OCI-LY1 (cell line): ENCODE results near the gene ZNF132.

Experiments
- H2AFZ ChIP-seq: fragments of 200-600 bp; sonication (generic), shearing (Covaris generic); 2 replicates; pipeline ENCODE4 v1.6.0; 2014; ENCODE audit warnings: antibody characterized with exemption, mild to moderate bottlenecking, low read length
- H3F3A ChIP-seq: fragments of 200-600 bp; sonication (generic), shearing (Covaris generic); 2 replicates; pipeline ENCODE4 v1.6.0; 2014; ENCODE audit warnings: mild to moderate bottlenecking, antibody characterized with exemption, low read length, moderate library complexity; ENCODE audit not compliant: insufficient read depth
- H3K27ac ChIP-seq: fragments of 200-600 bp; sonication (generic); 2 replicates; pipeline ENCODE4 v1.5.1; 2014; ENCODE audit warnings: low read length, mixed run types, mild to moderate bottlenecking, low read depth; ENCODE audit not compliant: poor library complexity, severe bottlenecking
- H3K27me3 ChIP-seq: fragments of 200-600 bp; sonication (generic); 2 replicates; pipeline ENCODE4 v1.6.0; 2014; ENCODE audit warnings: antibody characterized with exemption, mild to moderate bottlenecking, low read length, moderate library complexity; ENCODE audit not compliant: insufficient read depth
- H3K36me3 ChIP-seq: fragments of 200-600 bp; sonication (generic); 2 replicates; pipeline ENCODE4 v1.6.1; 2014; ENCODE audit warnings: mild to moderate bottlenecking, antibody characterized with exemption, low read length, moderate library complexity, mixed read lengths; ENCODE audit not compliant: insufficient read depth
- H3K4me1 ChIP-seq: fragments of 200-600 bp; sonication (generic); 2 replicates; pipeline ENCODE4 v1.5.1; 2014; ENCODE audit warnings: mild to moderate bottlenecking, low read length, moderate library complexity; ENCODE audit not compliant: insufficient read depth, severe bottlenecking
- H3K4me2 ChIP-seq: fragments of 200-600 bp; sonication (generic), shearing (Covaris generic); 2 replicates; pipeline ENCODE4 v1.6.1; 2014; ENCODE audit warnings: low read length
- H3K4me3 ChIP-seq: fragments of 200-600 bp; sonication (generic); 2 replicates; pipeline ENCODE4 v1.5.1; 2014; ENCODE audit warnings: low read length, low read depth, mild to moderate bottlenecking, mixed read lengths; ENCODE audit not compliant: poor library complexity, severe bottlenecking
- H3K79me2 ChIP-seq: fragments of 200-600 bp; shearing (Covaris generic); 2 replicates; pipeline ENCODE4 v1.6.1; 2016; ENCODE audit warnings: mixed run types, low read length, mixed read lengths; ENCODE audit not compliant: insufficient read depth
- H3K9ac ChIP-seq: fragments of 200-600 bp; sonication (generic), shearing (Covaris generic); 2 replicates; pipeline ENCODE4 v1.6.1; 2014; ENCODE audit warnings: mild to moderate bottlenecking, low read length, mixed read lengths
- H3K9me2 ChIP-seq: fragments of 200-600 bp; sonication (generic), shearing (Covaris generic); 2 replicates; pipeline ENCODE4 v1.6.1; 2014; ENCODE audit warnings: low read depth, mild to moderate bottlenecking, low read length, mixed read lengths
- H3K9me3 ChIP-seq: fragments of 200-600 bp; shearing (Covaris generic); 2 replicates; pipeline ENCODE4 v1.6.1; 2014; ENCODE audit warnings: low read length, mixed read lengths
- H4K20me1 ChIP-seq: fragments of 200-600 bp; sonication (generic), shearing (Covaris generic); 2 replicates; pipeline ENCODE4 v1.6.0; 2016; ENCODE audit warnings: mild to moderate bottlenecking, low read length; ENCODE audit not compliant: insufficient read depth
- EZH2 ChIP-seq: fragments of 200-600 bp; sonication (generic), shearing (Covaris generic); IDR thresholded peaks from 2 replicates; pipeline ENCODE4 v1.8.0; 2017; ENCODE audit warnings: borderline replicate concordance, mixed run types, mild to moderate bottlenecking, antibody characterized with exemption, low read length, moderate library complexity, mixed read lengths
- TF ChIP-seq, protein P1 (sequence below): fragments of 200-600 bp; sonication (generic), shearing (Covaris generic); IDR thresholded peaks from 2 replicates; pipeline ENCODE4 v1.5.1; 2017; ENCODE audit warnings: mild to moderate bottlenecking, antibody characterized with exemption, low read length, moderate library complexity, mixed read lengths

ZNF132 gene

DNA sequence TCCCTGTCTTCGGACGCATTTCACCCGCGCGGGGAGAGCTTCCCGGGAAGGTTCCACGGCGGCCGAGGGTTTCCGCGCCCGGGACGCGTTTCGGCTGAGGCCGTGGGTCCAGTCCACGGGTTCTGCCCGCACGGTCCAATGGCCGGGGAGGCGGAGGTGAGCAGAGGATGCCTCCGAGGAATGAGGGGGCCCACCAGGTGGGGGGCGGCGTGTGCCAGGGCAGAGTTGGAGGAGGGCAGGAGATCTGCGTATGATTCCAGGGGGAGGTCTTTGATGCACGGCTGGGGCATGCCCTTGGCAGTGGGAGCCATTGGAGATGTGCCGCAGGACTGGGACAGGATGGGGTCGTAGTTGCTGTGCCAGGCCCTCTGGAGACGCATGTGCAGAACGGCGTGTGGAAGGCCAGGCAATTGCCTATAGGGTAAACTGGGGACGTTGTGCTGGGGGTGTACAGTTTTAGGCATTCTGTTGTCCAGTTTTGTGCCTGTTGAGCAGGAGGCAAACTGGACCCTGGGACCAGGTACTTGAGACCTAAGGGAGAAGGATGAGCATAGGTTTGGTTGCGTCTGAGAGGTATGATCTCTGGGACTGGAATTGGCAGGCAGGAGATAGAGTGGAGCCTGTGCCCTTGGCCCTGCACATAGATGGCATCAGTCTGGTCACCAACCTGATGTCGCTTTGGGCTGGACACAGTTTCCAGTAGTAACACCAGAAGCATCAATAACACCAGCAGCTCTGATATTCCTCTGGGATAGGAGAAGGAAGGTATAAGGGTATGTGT is 30.8 kb downstream of the ZNF132 start:
- no peaks in the 10 kb centered on the region for H4K20me1 ChIP-seq
- peak overlapping the region; percentile 98 for H3K4me2 ChIP-seq
- no peak overlapping the region for H2AFZ ChIP-seq
- peak overlapping the region; percentile 90 for H3K4me3 ChIP-seq
- peak overlapping the region; percentile 87 for H3K9ac ChIP-seq
- H3K4me1 ChIP-seq, result peaks cover 23% of the 10 kb centered on the region
- no peaks in the 10 kb centered on the region for H3K9me3 ChIP-seq
- no peak for TF ChIP-seq EZH2
- TF ChIP-seq, protein P1, sequence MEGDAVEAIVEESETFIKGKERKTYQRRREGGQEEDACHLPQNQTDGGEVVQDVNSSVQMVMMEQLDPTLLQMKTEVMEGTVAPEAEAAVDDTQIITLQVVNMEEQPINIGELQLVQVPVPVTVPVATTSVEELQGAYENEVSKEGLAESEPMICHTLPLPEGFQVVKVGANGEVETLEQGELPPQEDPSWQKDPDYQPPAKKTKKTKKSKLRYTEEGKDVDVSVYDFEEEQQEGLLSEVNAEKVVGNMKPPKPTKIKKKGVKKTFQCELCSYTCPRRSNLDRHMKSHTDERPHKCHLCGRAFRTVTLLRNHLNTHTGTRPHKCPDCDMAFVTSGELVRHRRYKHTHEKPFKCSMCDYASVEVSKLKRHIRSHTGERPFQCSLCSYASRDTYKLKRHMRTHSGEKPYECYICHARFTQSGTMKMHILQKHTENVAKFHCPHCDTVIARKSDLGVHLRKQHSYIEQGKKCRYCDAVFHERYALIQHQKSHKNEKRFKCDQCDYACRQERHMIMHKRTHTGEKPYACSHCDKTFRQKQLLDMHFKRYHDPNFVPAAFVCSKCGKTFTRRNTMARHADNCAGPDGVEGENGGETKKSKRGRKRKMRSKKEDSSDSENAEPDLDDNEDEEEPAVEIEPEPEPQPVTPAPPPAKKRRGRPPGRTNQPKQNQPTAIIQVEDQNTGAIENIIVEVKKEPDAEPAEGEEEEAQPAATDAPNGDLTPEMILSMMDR, result no peak
- no peaks in the 10 kb centered on the region for H3F3A ChIP-seq
- no peaks in the 10 kb centered on the region for H3K27me3 ChIP-seq
- H3K36me3 ChIP-seq, result no peaks in the 10 kb centered on the region
- no peak overlapping the region for H3K27ac ChIP-seq
- no peaks in the 10 kb centered on the region for H3K79me2 ChIP-seq
- no peaks in the 10 kb centered on the region for H3K9me2 ChIP-seq

DNA sequence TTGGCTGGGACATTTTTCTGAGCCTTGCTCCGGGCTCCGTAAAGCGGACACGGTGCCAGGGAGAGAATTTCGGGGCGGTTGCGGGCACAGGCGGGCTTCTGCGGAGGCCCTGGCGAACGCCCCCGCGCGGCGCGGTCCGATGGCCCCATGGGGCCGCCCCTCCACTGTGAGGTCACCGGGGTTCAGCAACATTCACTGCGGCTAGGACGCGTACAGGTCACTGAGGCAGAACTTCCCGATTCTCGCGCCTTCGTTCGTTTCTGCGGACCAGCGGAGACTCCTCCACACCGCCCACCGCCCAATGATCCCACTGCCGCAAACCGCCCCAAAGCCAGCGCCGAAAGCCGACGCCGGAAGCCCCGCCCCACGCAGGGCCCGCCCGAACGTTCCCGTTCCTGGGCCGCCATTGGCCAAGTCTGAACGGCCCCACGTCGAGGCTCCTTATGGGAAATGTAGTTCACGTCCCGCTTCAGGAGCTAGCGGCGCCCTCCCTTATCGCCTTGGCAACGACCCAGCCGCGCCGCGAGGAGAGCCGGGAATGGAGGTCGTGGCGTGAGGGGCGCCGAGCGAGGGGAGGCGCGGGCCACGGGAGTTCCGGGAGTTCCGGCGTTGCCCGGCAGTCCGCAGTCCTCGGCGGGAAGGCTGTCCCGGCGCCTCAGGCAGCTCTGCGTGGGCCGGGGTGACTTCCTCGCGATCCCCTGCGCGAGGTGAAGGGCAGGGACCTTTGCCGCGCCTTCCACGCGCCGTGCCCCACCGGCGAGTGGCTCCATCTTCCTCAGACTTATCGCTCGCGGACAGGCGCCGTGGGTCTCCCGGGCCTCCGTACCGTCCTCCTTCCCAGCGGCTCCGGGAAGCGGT is 31.6 kb downstream of the ZNF132 start, which contains the start of gene ZNF584:
TSS of gene ZNF584 (plus strand) at position 498 of the 858 bp plus-strand sequence. CDS start 499 bp downstream, outside the sequence.
- Histone ChIP-seq H3K4me1 (peaks cover 23% of the 10 kb centered on the region), H3K9me3 (no peaks in the 10 kb centered on the region), H3K79me2 (no peaks in the 10 kb centered on the region), H3K9me2 (no peaks in the 10 kb centered on the region), H3K9ac (peak within 1 kb of the TSS; percentile 87), H3K4me3 (peak within 1 kb of the TSS; percentile 90), H4K20me1 (no peaks in the 10 kb centered on the region), H3K27me3 (no peaks in the 10 kb centered on the region), H3K4me2 (peak within 1 kb of the TSS; percentile 98), H3K36me3 (no peaks in the 10 kb centered on the region), H3K27ac (peak within 1 kb of the TSS; percentile 44), H3F3A (no peaks in the 10 kb centered on the region), H2AFZ (no peak within 1 kb of the TSS)
- TF ChIP-seq, protein P1, result peak; percentile 36
- no peak for TF ChIP-seq EZH2

DNA sequence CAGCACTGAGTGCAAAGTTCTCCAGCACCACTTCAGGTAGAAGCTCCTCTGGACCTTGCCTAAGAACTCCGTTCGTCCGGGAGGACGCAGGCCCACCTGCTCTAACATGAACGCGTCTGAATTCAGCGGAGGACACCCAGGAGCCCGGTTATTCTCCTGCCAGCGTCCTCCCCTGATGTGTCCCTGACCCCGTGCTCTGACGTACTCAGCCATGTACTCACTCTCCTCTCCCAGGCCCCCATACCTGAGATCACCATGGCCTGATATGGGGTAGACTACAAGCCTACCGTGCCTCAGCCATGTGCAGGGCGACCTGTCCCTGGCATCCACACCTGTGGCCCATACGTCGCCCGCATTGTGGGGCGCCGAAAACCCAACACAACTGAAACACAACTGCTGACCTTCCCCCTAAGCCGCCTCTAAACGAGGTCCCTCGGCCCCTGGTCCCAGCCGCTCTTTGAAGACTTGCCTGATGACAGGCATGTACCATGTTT is 32.2 kb downstream of the ZNF132 start:
- peak overlapping the region; percentile 44 for H3K27ac ChIP-seq
- peak overlapping the region; percentile 87 for H3K9ac ChIP-seq
- no peaks in the 10 kb centered on the region for H3K79me2 ChIP-seq

More for the DNA sequence above, 32.2 kb downstream of the ZNF132 start:
- H3K4me3 ChIP-seq, result peak overlapping the region; percentile 90
- H3K27me3 ChIP-seq, result no peaks in the 10 kb centered on the region
- H3K9me3 ChIP-seq, result no peaks in the 10 kb centered on the region
- H3K4me1 ChIP-seq, result peaks cover 23% of the 10 kb centered on the region
- no peak for TF ChIP-seq EZH2
- TF ChIP-seq, protein P1, result no peak
- H3K36me3 ChIP-seq, result no peaks in the 10 kb centered on the region
- peak overlapping the region; percentile 98 for H3K4me2 ChIP-seq
- no peaks in the 10 kb centered on the region for H4K20me1 ChIP-seq
- no peaks in the 10 kb centered on the region for H3K9me2 ChIP-seq
- H3F3A ChIP-seq, result 0 out of 2 replicates have a peak, but pooled peaks cover 5% of the 10 kb centered on the region
- H2AFZ ChIP-seq, result no peak overlapping the region
